Uterus (tissue), 4 donors: ENCODE data around the gene ZNRF2. TPM values are rescaled to one million over a fixed set of nuclear protein-coding genes. Genes with fewer than 3 reads are reported as not detected.

Experiments used
- DNase-seq, 2 donors: peaks; one replicate each; pipeline ENCODE4 v3.0.0-alpha.2; 2019 to 2020
- H3K27ac ChIP-seq, 2 donors: fragments of 200-600 bp; sonication (generic); 1 replicate in 1 of 2; 2 replicates in 1 of 2; pipeline ENCODE4 v1.5.1; 2016 to 2018
- H3K27me3 ChIP-seq, 2 donors: fragments of 200-600 bp; sonication (generic); one replicate each; pipeline ENCODE4 v1.5.1; 2018 to 2019; ENCODE audit warnings: control low read depth in 1 of 2
- H3K36me3 ChIP-seq, 2 donors: fragments of 200-600 bp; sonication (generic); one replicate each; pipeline ENCODE4 v1.5.1; 2019; ENCODE audit warnings: control low read depth in 1 of 2
- H3K4me1 ChIP-seq, 2 donors: fragments of 200-600 bp; sonication (generic); one replicate each; pipeline ENCODE4 v1.5.1; 2018 to 2019; ENCODE audit warnings: control low read depth in 1 of 2
- H3K4me3 ChIP-seq, 2 donors: fragments of 200-600 bp; sonication (generic); 1 replicate in 1 of 2; 2 replicates in 1 of 2; pipeline ENCODE4 v1.5.1; 2018 to 2019; ENCODE audit warnings: mild to moderate bottlenecking in 1 of 2
- H3K9me3 ChIP-seq, 2 donors: fragments of 200-600 bp; sonication (generic); one replicate each; pipeline ENCODE4 v1.5.1; 2019; ENCODE audit warnings: control low read depth in 1 of 2
- POLR2A ChIP-seq, 2 donors: fragments of 450-650 bp; IDR thresholded peaks; one replicate each; pipeline ENCODE4 v1.6.1; 2016; ENCODE audit warnings: antibody characterized with exemption in 2 of 2, mild to moderate bottlenecking in 1 of 2, moderate library complexity in 1 of 2
- intact Hi-C: fragments of 100-400 bp; cut with DNase I; formaldehyde crosslinking; loops from one replicate; pipeline ENCODE4 v1.15.1; 2023; ENCODE audit warnings: low total_unique reads
- total RNA-seq, 4 donors: library from RNA; depleted of rRNA in 3 of 4; stranded (reverse); fragments of >200 nt in 3 of 4; gene quantifications; one replicate each; pipeline versions ENCODE4 v1.1.0 to v1.2.4, GENCODE V29; 2014 to 2023
- TF ChIP-seq, protein P1 (sequence below), 4 experiments: fragments of 200-600 bp in 2 of 4; fragments of 450-650 bp in 2 of 4; sonication (generic) in 2 of 4; IDR thresholded peaks; one replicate each; pipeline ENCODE4 v1.5.1; 2016 to 2019; ENCODE audit warnings: antibody characterized with exemption in 4 of 4, mild to moderate bottlenecking in 2 of 4, moderate library complexity in 1 of 4
- donor health status: DM: yes; HTN: yes; CAD: no.

Gene ZNRF2
- total RNA-seq, 4 donors from 2014 or later, result 22.0 to 40.6 (median 27.3) TPM

- no peak for DNase-seq
- Histone ChIP-seq H3K27me3 (no peaks in the 10 kb centered on the region), H3K9me3 (no peaks in the 10 kb centered on the region), H3K4me1 (peaks cover 0 to 5% of the 10 kb centered on the region in 2 donors), H3K27ac (no peak overlapping the region), H3K4me3 (no peak overlapping the region), H3K36me3 (no peaks in the 10 kb centered on the region)
- no peak for TF ChIP-seq POLR2A (IDR thresholded peaks at IDR 0.05)
- TF ChIP-seq, protein P1, sequence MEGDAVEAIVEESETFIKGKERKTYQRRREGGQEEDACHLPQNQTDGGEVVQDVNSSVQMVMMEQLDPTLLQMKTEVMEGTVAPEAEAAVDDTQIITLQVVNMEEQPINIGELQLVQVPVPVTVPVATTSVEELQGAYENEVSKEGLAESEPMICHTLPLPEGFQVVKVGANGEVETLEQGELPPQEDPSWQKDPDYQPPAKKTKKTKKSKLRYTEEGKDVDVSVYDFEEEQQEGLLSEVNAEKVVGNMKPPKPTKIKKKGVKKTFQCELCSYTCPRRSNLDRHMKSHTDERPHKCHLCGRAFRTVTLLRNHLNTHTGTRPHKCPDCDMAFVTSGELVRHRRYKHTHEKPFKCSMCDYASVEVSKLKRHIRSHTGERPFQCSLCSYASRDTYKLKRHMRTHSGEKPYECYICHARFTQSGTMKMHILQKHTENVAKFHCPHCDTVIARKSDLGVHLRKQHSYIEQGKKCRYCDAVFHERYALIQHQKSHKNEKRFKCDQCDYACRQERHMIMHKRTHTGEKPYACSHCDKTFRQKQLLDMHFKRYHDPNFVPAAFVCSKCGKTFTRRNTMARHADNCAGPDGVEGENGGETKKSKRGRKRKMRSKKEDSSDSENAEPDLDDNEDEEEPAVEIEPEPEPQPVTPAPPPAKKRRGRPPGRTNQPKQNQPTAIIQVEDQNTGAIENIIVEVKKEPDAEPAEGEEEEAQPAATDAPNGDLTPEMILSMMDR (IDR thresholded peaks at IDR 0.05), result no peak
- intact Hi-C loops, result no loop called here
Measured at GRCh38 chr7:30332549-30332948, 48.2 kb downstream of the ZNRF2 start.

DNA sequence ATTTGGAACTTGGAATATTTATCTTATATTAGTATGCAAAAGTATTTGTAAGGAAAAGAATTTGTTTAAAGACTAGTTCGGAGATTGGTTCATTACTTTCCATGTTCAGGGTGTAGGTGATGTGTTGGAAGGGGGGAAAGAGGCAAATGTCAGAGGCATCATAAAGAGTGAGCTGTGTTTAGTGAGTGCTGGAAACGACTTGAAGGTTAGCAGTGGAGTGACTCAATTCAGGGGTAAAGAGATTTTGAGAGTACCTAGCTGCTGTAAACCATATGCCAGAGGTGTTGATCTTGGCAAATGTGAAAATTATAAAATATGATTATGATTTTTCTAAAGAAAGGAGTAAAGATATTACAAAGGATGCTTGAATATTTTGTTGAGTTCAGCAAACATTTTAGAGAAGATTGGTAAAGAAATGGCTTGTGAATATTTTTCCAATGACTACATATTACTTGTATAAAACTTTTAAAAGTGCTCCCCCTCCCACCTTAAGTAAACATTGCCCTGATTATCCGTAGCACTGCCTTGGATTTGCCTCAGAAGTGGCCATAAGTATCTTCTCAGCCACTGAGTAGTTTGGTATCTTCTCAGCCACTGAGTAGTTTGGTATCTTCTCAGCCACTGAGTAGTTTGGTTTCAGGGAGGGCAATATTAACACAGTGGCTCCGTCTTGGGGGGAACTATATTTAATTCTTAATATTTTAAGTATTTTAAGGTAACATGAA is 51.5 kb downstream of the ZNRF2 start:
- DNase-seq, result no peak
- TF ChIP-seq, protein P1 (IDR thresholded peaks at IDR 0.05), result no peak
- no peak for TF ChIP-seq POLR2A (IDR thresholded peaks at IDR 0.05)
- intact Hi-C loops, result no loop called here
- H3K9me3 ChIP-seq, result no peaks in the 10 kb centered on the region
- no peak overlapping the region for H3K27ac ChIP-seq
- H3K4me3 ChIP-seq, result no peak overlapping the region
- H3K36me3 ChIP-seq, result no peaks in the 10 kb centered on the region
- no peaks in the 10 kb centered on the region for H3K4me1 ChIP-seq
- H3K27me3 ChIP-seq, result no peaks in the 10 kb centered on the region

DNA sequence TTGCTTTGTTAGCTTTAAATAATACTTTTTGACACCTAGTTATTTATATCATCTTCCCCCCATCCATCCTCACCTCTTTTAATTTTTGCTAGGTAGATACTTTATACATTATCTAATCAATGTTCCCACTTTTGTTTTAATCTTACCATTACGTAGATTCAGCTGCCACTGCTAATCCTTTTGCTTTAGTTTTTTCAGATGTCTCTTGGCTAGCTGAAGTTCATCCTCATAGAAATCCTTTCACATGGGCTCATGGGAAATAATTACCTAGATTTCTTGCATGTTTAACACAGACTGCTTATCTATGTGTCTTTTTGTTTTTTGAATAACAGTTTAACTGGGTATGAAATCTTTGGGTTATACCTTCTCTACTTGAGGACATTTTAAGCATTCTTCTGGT is 60.1 kb downstream of the ZNRF2 start:
- no peak for TF ChIP-seq POLR2A (IDR thresholded peaks at IDR 0.05)
- TF ChIP-seq, protein P1 (IDR thresholded peaks at IDR 0.05), result no peak
- no peaks in the 10 kb centered on the region for H3K9me3 ChIP-seq
- peaks cover 6 to 10% of the 10 kb centered on the region in 2 donors for H3K4me1 ChIP-seq
- H3K27me3 ChIP-seq, result no peaks in the 10 kb centered on the region
- intact Hi-C loops, result no loop called here
- no peak overlapping the region for H3K4me3 ChIP-seq
- no peaks in the 10 kb centered on the region for H3K36me3 ChIP-seq
- H3K27ac ChIP-seq, result no peak overlapping the region
- no peak for DNase-seq

- TF ChIP-seq POLR2A (IDR thresholded peaks at IDR 0.05), result no peak
- TF ChIP-seq, protein P1 (IDR thresholded peaks at IDR 0.05), result no peak
- Histone ChIP-seq H3K9me3 (no peaks in the 10 kb centered on the region), H3K27ac (no peak overlapping the region), H3K36me3 (no peaks in the 10 kb centered on the region), H3K4me3 (no peak overlapping the region), H3K4me1 (peaks cover 6 to 16% of the 10 kb centered on the region in 2 donors), H3K27me3 (no peaks in the 10 kb centered on the region)
- intact Hi-C loops, result no loop called here
- no peak for DNase-seq
Measured at GRCh38 chr7:30347226-30348082, 63.1 kb downstream of the ZNRF2 start.

- Histone ChIP-seq H3K4me1 (peaks cover 6 to 17% of the 10 kb centered on the region in 2 donors), H3K27ac (no peak overlapping the region), H3K36me3 (no peaks in the 10 kb centered on the region), H3K27me3 (no peaks in the 10 kb centered on the region), H3K4me3 (no peak overlapping the region), H3K9me3 (no peaks in the 10 kb centered on the region)
- no peak for TF ChIP-seq POLR2A (IDR thresholded peaks at IDR 0.05)
- TF ChIP-seq, protein P1 (IDR thresholded peaks at IDR 0.05), result no peak
- intact Hi-C loops, result no loop called here
- no peak for DNase-seq
Measured at GRCh38 chr7:30348083-30348560, 63.7 kb downstream of the ZNRF2 start.
